Effector CD4-positive, alpha-beta T cell (primary cell): Measurements from ENCODE around the gene GID8.

Experiments used
- DNase-seq: peaks from one replicate; pipeline ENCODE4 v3.0.0-alpha.2; 2020

GID8 gene

GRCh38 chr20:62989201-62989601 is 51.3 kb downstream of the GID8 start:
- DNase-seq = no peak

GRCh38 chr20:62990306-62990825 is 52.4 kb downstream of the GID8 start:
- no peak for DNase-seq

GRCh38 chr20:62991196-62991807 is 53.4 kb downstream of the GID8 start:
- no peak for DNase-seq

- no peak for DNase-seq
Observed at GRCh38 chr20:62991863-62992262, 53.9 kb downstream of the GID8 start.

GRCh38 chr20:62993856-62994494 is 56.0 kb downstream of the GID8 start:
- DNase-seq = no peak

GRCh38 chr20:62994869-62995281 is 56.9 kb downstream of the GID8 start:
- no peak for DNase-seq

GRCh38 chr20:62995481-62995880 is 57.5 kb downstream of the GID8 start:
- no peak for DNase-seq

GRCh38 chr20:62995898-62996595 is 58.1 kb downstream of the GID8 start:
- no peak for DNase-seq

GRCh38 chr20:62996596-62996982 is 58.6 kb downstream of the GID8 start:
- DNase-seq = no peak

- no peak for DNase-seq
Observed at GRCh38 chr20:62997417-62998035, 59.6 kb downstream of the GID8 start.
